LNCaP clone FGC (cell line): ENCODE data around the gene SLC6A12.

ENCODE experiments used
- DNase-seq: peaks from one replicate; pipeline ENCODE4 v3.0.0-alpha.2; 2011; ENCODE audit warnings: low read depth
- H3K4me3 ChIP-seq: 2 replicates; pipeline ENCODE4 v1.5.1; 2011; ENCODE audit warnings: mild to moderate bottlenecking, low read depth, low read length, control low read depth
- TF ChIP-seq, protein P1 (sequence below): IDR thresholded peaks from 2 replicates; pipeline ENCODE4 v1.5.1; 2012; ENCODE audit warnings: mild to moderate bottlenecking; ENCODE audit not compliant: control insufficient read depth, insufficient read depth; ENCODE audit errors: extremely low read depth

The SLC6A12 gene

DNA sequence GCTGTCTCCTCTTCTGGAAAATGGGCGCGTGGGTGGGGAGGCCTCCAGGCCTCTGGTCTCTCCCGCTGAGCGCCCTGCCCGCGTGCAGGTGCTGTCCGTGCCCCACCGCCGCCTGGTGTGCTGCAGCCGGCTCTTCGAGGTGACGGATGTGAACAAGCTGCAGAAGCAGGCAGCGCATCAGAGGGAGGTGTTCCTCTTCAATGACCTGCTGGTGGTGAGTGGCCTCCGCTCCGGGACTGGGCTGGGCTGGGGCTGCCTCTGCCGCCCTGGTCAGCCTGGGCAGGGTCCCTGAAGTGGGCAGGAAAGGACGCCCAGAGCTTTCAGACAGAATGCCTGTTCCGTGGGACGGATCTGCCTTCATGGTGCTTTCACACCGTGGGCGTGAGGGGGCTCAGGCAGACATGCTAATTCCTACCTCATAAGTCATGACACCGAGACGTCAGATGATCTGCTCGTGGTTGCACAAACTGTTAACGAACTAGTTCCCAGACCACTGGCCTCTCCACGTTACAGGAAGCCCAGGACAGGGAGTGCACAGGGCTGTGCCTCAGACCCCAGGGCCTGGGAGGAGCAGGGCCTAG is 50.5 kb downstream of the SLC6A12 start:
- no peak overlapping the region for H3K4me3 ChIP-seq
- DNase-seq = no peak
- TF ChIP-seq, protein P1, sequence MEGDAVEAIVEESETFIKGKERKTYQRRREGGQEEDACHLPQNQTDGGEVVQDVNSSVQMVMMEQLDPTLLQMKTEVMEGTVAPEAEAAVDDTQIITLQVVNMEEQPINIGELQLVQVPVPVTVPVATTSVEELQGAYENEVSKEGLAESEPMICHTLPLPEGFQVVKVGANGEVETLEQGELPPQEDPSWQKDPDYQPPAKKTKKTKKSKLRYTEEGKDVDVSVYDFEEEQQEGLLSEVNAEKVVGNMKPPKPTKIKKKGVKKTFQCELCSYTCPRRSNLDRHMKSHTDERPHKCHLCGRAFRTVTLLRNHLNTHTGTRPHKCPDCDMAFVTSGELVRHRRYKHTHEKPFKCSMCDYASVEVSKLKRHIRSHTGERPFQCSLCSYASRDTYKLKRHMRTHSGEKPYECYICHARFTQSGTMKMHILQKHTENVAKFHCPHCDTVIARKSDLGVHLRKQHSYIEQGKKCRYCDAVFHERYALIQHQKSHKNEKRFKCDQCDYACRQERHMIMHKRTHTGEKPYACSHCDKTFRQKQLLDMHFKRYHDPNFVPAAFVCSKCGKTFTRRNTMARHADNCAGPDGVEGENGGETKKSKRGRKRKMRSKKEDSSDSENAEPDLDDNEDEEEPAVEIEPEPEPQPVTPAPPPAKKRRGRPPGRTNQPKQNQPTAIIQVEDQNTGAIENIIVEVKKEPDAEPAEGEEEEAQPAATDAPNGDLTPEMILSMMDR = no peak

DNA sequence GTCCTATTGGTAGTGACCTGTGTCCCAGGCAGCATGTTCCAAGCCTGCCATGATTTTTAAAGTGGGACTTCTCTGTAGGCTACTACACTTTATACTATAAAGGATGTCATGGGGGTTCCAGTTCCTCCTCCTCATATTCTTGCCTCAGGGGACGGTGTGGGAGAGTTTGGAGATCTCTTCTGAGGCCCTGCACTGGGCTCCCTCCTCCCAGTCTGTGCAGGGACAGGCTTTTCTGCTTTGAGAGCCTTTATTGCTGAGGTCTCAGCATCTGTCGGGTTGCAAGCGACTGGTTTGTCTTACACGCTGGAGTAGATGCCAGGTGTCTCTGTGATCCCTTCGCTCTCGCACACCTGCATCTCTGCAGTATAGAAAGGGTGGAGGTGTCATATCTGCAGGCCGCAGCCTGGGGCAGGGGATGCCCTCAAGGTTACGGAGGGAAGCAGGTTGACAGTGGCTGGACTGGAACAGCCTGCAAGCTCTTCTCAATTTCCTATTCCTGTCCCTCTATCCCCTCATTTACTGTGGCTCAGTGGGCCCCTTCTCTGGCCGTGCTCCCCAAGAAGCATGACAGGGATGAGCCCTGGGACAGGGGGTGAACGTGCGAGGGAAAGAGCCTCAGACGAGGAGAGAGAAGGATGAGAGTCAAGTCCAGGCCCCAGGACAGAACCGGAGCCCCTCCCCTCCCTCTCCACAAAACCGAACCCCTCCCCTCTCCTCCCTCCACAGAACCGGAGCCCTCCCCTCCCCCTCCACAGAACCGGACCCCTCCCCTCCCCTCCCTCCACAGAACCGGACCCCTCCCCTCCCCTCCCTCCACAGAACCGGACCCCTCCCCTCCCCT is 51.3 kb downstream of the SLC6A12 start:
- no peak overlapping the region for H3K4me3 ChIP-seq
- no peak for DNase-seq
- TF ChIP-seq, protein P1 = no peak

DNA sequence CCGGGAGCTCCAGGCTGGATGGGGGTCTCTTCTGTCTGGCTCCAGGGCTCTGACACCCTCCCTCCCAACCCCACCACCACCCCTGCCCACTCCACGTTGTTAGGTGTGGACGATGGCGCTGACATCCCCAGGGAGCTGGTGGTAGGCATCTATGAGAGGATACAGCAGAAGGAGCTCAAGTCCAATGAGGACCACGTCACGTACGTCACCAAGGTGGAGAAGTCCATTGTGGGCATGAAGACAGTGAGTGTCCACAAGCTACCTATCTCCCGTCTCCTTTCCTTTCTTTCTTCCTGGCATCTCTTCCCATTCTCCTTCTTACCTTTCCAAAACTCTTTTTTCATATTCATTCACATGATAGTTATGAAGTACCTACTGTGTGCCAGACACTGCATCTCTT is 52.1 kb downstream of the SLC6A12 start:
- no peak overlapping the region for H3K4me3 ChIP-seq
- TF ChIP-seq, protein P1 = no peak
- no peak for DNase-seq

DNA sequence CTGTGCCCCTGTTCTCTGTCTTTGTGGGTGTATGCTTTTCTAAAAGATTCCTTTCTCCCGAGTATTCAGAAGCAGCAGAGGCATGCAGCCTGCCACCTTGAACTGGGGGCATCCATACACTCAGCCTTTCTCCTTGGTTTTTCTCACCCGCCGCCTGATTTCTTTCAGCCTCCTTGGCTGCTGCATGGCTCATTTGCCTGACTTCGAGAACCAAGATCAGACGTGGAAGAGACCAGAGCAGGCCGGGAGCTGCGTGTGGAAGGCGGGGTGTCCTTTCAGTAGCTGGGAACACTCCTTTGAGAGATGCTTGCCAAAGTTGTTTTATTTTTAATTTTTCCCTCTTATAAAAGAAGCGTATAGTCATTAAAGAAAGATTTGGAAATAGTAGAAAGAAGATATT is 53.1 kb downstream of the SLC6A12 start:
- TF ChIP-seq, protein P1 = no peak
- DNase-seq = no peak
- H3K4me3 ChIP-seq = no peak overlapping the region

DNA sequence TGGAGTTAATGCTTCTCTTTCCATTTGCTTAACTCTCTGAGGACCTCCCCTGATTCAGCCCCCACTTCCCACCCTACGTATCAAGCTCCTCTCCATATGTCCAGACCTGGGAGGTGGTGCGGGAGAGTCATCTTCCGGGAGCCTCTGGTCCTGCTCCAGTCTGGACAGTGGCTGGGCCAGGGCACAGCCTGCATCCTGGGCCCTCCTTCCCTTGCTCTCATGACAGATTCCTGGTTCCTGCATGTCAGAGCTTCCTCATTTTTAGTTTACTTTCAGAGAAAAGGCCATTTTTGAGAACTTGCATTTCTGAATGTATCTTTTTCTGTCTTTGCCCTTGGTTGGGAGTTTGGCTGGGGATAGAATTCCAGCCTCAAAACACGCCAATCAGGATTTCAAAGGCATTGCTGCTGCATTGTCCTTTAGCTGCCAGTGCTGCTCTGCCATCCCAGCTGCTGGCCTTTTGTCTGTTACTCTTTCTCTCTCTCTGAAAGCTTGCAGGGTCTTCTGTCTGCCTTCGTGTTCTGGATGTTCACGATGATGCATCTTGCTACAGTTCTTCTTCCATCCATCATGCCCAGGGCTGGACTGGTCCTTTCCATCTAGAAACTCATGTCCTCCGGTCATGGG is 54.7 kb downstream of the SLC6A12 start:
- TF ChIP-seq, protein P1 = no peak
- no peak for DNase-seq
- no peak overlapping the region for H3K4me3 ChIP-seq

DNA sequence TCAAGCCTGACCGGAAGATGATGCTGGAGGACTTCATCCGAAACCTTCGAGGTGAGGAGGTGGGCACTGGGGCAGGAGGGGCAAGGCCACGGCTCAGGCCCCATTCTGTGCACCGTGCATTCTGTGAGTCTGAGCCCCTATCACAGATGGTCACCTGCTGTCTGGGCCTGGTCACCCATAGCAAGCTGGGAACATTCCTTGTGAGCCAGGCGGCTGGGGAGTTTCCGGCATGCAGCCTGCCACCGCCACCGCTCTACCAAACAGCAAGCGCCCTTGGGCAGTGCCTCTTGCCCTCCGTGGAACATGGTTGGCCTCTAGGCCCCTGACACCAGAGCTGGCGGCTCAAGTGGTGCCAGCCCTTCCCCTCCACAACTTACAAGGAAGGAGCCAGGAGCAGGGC is 56.3 kb downstream of the SLC6A12 start:
- no peak for DNase-seq
- TF ChIP-seq, protein P1 = no peak
- H3K4me3 ChIP-seq = no peak overlapping the region
